Sigmoid colon (tissue), 3 donors: ENCODE data around the gene FGFR2.

Experiments used
- POLR2A ChIP-seq, 2 donors: fragments of 450-650 bp; IDR thresholded peaks; one replicate each; pipeline ENCODE4 v1.6.1; 2016; ENCODE audit warnings: antibody characterized with exemption in 2 of 2, mild to moderate bottlenecking in 2 of 2, moderate library complexity in 2 of 2
- TF ChIP-seq, protein P1 (sequence below), 4 experiments: fragments of 450-650 bp in 3 of 4; fragments of 200-600 bp in 1 of 4; IDR thresholded peaks; one replicate each; pipeline ENCODE4 v1.5.1; 2016 to 2019; ENCODE audit warnings: antibody characterized with exemption in 4 of 4, mild to moderate bottlenecking in 3 of 4, moderate library complexity in 2 of 4

DNA sequence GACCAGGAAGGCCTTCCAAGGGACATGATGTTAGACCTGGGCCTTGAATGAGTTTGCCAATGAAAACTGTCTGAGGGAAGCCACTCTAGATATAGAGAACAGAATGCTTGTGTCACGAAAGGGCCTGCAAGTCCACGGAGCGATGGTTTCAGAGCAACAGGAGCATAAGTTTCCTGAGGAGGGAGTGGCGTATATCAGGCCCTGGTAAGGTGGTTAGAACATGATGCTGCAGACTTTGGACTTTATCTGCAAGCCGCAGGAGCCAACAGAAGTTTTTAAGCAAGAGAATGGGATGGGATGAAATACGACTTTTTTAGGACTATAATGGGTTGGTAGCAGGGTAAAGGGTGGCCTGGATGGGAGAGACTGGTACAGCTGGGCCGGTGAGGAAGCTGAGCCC is 136.0 kb downstream of the FGFR2 start:
- TF ChIP-seq, protein P1, sequence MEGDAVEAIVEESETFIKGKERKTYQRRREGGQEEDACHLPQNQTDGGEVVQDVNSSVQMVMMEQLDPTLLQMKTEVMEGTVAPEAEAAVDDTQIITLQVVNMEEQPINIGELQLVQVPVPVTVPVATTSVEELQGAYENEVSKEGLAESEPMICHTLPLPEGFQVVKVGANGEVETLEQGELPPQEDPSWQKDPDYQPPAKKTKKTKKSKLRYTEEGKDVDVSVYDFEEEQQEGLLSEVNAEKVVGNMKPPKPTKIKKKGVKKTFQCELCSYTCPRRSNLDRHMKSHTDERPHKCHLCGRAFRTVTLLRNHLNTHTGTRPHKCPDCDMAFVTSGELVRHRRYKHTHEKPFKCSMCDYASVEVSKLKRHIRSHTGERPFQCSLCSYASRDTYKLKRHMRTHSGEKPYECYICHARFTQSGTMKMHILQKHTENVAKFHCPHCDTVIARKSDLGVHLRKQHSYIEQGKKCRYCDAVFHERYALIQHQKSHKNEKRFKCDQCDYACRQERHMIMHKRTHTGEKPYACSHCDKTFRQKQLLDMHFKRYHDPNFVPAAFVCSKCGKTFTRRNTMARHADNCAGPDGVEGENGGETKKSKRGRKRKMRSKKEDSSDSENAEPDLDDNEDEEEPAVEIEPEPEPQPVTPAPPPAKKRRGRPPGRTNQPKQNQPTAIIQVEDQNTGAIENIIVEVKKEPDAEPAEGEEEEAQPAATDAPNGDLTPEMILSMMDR (IDR thresholded peaks at IDR 0.05) = no peak
- no peak for TF ChIP-seq POLR2A (IDR thresholded peaks at IDR 0.05)
